GM21515 (cell line): Measurements from ENCODE around the gene ROBO1.

Source experiments
- ATAC-seq: cut with Tn5 transposase; IDR thresholded peaks from one replicate; pipeline ENCODE4 v1.9.1; 2021; ENCODE audit not compliant: unreplicated experiment

Gene ROBO1

DNA sequence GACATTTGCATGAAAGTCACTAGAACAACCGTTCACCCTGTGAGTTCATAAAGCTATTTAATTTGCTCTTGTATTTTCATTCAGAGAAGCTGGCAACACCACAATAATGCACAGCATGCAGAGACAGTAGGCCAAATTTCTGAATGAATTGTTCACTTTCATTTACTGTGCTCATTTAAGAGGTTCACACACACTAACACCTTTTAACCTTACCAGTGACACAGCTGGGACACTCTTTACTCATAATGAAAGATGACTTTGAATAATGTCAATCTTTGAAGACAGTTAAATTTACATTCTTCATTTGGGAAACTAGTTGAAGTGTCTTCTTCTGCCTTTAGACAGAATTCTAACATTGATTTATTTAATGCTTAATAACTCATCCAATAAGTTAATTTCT is 95.7 kb downstream of the ROBO1 start:
- no peak for ATAC-seq

DNA sequence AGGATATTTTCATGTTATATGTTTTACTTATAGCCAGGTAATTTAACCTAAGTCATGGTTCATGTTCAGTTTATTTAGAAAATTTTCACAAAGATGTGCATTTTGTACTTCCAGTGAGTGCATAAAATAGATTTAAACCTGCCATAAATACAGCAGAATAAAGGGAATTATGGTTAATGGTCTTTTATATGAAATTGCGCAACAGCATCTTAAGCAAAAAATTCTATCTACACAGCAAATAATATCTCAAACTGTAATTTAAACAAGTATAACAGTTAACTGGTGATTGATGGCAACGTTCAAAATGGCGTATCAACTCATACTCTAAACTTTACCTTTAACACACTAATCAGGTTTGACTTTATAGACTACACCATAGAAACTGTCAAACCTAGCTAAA is 97.6 kb downstream of the ROBO1 start:
- no peak for ATAC-seq

DNA sequence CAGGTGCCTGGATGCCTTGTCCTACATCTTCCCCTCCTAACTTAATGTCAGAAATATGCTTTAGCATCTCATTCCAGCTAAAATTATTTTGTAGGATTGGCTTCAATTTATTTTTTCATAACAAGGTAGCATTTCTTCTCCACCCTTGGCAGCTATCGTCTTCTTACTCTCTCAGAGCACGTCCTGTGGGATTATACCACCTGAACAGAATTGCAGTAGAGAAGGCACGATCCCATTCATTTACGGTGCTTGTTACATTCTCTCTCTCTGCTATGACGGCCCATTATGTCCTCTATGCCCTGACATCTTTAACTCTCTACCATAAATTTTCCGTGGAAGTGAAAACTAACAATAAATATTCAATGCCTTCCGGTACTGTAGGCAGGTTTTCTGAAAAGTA is 103.3 kb downstream of the ROBO1 start:
- no peak for ATAC-seq

DNA sequence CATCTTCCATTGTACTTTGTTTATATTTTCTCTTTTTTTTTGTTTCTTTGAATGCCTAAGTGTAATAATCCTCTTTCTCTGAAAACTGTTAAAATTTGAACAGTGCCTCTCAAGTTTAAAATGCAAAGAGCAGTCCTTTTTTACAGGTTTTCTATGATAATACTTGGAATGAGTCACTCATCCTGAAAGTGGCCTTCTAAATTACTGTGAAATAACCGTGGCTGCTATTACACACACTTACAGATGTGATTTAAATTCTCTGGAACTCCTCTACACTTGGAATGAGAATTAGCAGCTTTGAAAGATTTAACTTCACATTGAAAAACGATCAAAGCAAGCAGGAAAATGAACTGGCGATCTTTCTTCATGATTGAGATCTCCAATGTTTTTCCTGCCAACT is 105.9 kb downstream of the ROBO1 start:
- no peak for ATAC-seq

DNA sequence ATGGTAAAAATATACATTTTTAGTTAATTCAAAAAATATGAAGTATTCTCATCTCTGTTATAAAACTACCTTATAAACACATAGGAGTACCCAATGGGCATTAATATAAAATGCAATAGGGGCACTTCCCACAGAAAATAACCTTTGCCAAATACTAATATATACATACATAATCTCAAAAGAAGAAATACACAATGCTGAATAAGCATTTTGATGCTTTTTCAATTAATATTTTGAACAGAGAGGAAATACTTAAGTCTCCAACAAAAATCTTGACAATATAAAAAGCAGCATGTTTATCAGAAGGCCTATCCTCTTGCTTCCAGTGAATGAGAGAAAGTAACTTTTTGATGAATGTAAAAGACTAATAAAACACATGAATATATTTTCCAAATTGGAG is 110.7 kb downstream of the ROBO1 start:
- ATAC-seq: no peak

DNA sequence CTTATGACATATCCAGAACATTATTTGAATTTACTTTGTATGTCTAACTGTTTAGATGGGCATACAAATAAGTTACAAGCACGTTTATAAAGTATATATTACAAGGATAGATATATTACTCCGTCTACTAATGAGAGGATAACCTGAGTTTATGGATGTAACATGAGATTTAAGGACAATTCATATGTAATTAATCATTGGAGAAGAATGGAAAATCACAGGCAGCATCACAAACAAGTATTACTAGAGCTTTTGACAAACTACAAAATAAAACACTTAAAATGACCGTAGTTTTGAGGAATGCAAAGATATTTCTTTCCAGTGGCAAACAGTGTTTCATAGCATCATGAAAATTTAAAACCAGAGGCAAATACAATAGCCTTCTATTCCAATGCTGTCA is 113.8 kb downstream of the ROBO1 start:
- ATAC-seq: no peak

DNA sequence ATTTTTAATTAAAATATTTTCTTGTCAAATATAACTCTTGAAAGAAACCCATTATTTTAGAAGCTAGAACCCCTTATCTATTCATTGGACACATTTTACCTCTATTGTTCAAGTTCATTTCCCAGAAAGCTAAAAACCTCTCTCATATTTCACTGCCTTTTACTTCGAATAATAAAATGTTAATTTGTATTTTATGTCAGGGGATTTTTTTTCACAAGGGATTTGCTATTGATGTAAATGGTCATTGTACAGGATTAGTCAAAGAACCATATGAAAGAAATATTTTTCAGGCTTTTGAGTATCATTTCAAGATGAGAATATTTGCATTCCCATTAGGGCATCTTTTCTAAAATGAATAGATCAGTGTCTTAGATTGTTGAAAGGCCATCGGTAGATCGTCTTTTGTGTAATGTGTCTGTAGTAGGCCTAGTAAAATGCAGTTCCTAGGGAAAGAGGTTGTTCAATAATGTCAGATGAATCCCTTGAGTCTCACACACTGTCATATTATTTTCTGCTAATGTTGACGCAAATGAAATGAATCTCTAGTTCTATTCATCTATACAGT is 114.5 kb downstream of the ROBO1 start:
- no peak for ATAC-seq

DNA sequence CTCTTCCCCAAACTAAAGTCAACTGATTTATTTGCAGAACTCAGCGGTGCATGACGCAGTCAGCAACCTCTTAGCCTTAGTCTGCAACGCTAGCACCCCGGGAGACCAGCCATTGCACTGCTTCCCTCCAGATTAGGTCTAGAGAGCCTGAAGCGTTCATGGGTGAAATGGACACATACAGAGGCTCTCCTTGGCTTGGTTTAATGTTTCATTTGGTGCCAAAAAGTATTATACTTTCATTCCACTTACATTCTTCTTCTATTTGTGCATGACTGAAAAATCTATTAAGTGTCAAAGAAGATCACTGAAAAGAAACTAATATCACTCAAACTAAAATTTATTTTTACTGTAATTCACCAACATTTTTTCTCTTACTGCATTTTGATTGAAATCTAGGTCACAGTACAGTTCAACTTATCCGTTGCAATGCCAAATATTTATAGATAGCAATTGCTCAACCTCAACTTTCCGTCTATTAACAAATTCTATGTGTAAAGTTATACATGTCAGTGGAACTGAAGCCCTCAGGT is 116.2 kb downstream of the ROBO1 start:
- no peak for ATAC-seq

DNA sequence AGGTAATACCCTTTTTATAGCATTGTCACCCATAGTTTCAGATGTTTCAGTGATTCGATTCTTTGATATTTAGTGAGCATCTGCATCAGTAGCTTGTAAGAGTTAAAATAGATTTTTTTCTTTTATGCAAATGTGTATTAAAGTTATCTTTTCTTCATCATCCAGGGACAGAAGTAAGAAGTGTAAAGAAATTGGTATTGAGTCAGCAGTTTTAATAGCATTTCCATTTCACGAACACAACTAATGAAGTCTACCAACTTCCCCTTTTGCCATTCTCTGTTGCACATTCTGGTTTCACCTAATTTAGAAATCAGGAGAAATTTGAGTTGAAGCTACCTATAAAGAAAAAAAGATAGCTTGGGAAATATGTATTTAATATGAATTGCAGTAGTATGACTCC is 127.9 kb downstream of the ROBO1 start:
- ATAC-seq: no peak

DNA sequence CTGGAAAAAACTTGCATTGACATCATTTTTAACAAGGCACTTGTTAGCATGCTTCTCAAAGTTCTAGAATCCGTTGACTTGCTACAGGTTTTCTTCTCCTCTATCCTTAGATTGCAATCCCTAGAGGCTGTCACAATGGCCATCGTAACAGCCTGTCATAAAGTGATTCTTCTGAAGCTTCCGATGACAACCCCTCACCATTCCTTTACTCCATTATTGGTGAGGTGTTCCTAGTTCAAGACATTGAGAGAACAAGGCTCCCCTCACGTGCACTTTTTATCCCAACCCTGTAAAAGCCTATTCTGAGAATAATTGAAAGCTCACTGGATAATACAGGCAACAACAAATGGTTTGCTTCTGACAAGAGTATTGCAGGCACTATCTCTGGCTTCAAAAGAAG is 131.4 kb downstream of the ROBO1 start:
- ATAC-seq: no peak

DNA sequence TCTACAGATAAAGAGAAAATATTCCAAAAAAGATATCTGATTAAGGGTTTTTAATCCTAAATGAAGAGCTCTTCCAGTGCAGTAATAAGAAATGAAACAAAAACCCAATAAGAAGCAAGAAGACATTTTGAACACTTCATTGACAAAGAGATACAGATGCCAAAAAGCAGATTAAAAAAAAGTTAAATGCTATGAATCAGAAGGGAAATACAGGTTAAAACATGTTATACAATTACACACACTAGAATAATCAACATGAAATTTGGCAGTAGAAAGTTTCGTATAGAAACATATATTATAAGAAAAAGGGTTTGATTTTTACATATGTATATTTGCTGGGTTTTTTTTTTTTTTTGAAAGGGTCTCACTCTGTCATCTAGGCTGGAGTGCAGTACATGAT is 135.0 kb downstream of the ROBO1 start:
- no peak for ATAC-seq

DNA sequence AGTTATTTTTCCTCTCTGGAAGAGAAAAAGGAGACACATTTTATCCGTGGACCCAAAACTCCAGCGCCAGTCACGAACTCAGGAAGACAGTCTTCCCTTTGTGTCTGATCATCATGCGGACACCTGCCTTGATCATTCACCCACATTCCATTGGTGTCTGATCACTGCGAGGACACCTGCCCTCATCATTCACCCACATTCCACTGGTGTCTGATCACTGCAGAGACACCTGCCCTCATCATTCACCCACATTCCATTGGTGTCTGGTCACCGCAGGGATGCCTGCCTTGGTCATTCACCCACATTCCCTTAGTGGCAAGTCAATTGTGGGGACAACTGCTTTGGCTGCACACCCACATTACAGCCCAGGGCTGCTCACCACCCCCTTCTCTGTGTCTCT is 148.9 kb downstream of the ROBO1 start:
- no peak for ATAC-seq

DNA sequence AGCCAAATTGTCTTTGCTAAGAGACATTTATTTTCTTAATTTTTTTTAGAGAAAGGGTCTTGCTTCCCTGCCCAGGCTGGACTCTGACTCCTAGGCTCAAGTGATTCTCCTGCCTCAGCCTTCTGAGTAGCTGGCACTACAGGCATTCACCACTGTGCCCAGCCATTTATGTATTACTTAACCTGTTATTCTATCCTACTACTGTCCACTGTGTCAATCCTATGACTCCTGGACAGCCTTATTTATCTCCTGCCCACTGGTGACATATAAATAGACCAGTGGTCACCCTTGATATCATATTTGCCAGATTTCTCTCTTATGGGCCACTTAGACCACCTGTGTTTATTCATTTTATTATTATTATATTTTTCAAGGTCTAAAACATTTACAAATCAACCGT is 161.4 kb downstream of the ROBO1 start:
- ATAC-seq: no peak

DNA sequence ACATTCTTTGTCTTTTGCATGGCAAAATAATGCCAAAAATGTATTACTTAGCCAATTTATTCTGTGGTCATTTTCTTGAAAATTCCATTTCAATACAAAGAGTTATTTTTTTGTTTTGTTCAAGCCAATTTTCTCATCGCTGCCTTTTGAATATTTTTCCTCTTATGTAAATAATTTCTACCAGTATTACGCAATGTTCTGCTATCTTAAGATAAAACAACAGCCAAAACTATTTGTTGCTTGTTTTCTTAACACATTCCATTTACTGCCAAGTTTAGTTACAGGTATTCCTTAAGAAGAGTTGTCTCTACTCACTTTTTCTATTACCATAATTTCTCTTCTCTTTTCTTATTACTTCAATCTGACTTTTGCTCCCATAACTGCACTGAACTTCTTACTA is 163.1 kb downstream of the ROBO1 start:
- no peak for ATAC-seq

DNA sequence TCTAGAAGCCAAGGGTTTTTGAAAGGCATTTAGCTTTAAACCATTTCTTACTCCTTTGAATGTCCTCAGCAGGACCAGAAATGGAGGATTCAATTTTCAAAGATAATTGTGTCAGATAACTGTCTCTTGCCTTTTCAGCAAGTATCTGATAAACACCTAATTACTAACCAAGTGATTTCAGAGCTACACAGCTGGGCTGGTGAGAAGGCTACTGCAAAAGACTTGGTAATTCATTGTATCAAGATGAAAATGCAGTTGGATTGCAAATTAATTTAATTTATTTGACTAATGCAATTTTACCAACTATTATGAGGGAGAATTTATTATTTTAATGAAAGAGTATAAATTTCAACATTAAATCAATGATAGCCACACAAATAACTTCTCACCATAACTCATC is 165.4 kb downstream of the ROBO1 start:
- ATAC-seq: no peak

DNA sequence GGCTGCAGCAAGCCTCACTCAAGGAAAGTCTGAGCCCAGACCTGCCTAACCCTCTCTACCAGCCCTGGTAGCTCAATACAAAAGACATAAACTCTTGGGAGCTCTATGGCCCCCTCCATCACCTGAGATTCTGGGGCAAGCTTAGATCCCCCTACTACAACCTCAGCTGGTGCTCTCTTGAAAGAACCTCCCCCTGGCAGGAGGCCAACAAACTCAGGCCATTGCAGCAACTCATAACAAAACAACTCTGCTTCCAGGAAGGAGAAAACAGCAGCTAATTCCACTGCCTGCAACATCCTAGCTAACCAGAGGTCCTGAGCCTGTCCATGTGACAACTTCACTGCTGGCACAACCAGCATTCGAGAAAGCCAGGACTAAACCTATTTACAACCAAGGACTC is 169.2 kb downstream of the ROBO1 start:
- ATAC-seq: no peak

DNA sequence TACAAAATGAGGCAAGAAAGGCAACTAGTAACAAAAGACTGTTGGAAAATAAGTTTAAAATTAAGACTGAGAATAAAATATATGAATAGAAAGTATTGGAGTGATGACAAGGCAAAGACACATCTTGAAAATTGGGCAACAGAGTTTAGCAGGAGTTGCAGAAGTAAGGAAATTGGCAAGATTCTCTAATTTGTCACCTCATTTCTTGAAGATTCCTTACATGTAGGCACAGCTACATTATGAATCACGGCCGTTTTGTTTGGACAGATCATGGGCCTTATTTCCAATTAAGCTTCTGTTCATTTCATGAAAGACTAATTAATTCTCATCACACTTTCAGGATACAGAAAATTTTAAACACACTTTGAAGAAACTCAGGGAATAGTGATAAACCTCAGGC is 170.1 kb downstream of the ROBO1 start:
- ATAC-seq: no peak

DNA sequence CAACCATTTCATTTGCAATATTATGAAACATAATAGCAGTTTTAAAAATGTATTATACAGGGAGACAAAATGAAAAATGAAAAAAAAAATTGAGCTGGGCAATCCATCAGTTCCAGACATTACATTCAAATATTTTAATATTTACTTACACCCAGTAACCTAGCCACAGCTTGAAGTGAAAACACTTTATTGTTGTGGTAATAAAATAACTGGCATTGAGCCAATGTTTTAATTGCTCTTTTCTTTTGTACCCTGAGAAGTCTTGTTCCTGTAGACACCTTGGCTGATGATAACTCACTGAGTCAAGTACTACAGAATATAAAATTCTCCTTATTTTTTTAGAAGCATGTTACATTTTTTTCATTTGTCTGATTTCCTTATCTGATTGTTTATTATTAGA is 180.6 kb downstream of the ROBO1 start:
- no peak for ATAC-seq

DNA sequence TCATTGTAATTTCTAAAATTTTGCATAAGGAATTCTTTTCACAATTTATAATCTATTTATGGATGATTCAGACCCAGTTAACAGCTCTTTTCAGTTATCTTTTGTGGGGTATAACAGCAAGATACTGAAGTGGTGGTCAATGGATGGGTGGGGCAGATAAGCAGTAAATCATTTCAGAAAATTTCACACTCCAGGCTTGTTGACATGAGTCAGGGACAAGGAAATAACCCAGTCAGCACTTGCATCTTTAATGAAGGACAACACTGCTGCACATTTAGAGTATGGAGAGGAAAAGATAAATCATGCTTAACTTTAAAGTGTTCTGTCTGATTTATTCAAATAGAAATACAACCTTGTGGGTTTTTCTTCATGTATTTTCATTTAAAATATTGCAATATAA is 181.6 kb downstream of the ROBO1 start:
- no peak for ATAC-seq

DNA sequence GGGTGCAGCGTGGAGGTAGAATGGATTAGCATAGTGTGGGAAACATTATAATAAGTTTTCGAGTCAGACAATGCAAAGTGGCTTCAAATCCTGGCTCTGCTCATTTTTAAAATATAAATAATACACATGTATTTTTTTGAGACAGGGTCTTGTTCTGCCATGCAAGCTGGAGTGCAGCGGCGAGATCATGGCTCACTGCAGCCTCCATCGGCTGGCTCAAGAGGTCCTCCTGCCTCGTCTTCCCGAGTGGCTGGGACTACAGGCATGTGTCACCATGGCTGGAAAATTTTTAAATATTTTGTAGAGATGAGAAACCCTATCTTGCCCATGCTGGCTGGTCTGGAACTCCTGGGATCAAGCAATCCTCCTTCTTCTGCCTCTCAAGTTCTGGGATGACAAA is 194.9 kb downstream of the ROBO1 start:
- ATAC-seq: no peak

DNA sequence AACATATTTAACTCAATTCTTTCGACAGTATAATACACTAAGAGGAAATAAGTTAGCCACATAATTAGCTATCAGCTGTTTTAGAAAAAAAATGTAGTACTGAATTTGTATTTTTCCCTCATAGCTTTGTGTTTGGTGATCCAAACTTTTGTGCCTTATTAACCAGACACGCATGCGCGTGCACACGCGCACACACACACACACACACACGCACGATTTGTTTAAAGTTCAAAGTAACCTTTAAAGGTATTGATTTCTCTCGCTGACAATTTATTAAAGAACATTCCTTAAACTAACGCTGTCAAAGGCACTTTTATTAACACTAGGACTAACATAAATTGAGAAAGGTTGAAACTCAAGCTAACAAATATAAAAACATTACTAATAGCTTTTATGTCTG is 198.9 kb downstream of the ROBO1 start:
- no peak for ATAC-seq

DNA sequence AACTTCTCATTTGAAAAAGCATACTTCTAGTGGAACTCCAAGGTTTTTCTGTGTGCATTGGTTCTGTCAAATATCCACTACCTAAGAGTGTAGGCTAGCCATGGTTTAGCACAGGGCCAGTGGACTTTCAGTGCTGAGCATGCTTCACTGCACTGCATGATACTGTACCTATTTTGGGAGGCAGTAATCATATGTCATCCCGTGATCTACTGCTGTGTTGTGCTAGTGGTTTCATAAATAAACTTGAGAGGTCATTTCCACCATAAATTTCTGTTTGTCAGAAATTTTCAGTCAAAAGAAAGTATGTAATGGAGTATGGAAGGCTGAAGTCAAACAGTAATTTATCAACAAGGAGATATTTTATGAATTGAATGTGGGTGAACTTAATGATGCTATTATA is 203.6 kb downstream of the ROBO1 start:
- no peak for ATAC-seq

DNA sequence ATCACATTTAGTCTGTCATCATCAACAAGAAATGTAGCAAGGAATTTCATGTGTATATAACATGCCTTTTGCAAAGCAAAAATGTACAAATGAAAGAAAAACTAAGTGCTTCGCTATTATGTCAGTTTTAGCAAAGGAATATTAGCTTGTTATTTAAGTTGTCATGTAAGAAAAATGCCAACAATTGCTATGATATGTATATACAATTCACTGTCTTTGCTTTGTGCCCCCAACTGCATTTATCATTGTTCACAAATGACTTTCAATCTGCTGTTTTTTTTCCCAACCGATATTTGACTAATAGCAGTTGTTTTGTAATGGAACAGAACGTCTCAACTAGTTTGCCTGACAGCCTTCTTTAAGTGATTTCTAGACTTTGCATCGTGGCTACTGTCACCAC is 207.1 kb downstream of the ROBO1 start:
- ATAC-seq: no peak

DNA sequence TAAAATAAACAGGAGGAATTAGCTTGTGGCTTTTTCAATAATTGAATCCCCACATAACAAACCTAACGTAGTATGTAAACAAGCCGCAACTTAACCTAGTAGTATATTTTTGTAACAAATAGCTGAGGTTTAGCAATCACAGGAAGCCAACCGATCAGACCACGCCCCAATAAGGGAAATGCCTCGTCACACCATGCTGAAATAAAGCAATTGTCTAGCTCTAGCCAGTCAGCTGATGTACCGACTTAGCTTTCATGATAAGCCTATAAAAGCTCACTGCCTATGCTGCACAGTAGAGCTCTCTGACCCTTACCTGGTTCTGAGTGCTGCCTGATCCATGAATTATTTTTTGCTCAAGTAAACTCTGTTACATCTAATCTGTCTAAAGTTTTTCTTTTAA is 208.9 kb downstream of the ROBO1 start:
- ATAC-seq: no peak
